ENCODE measurements around the gene USB1. TPM values are rescaled to one million over a fixed set of nuclear protein-coding genes. Genes with fewer than 3 reads are reported as not detected.

USB1 gene
- total RNA-seq, 1 donor from 2014 or later, result 39.9 TPM

- H3K4me1 ChIP-seq, result peaks cover 55% of the 10 kb centered on the region
- no peaks in the 10 kb centered on the region for H3K27me3 ChIP-seq (ENCODE audit: low read depth)
- intact Hi-C loops (cut with DNase I), result no loop called here
- no peaks in the 10 kb centered on the region for H3K9me3 ChIP-seq
- ATAC-seq (no peak), DNase-seq (no peak)
- no peak overlapping the region for H3K27ac ChIP-seq
- H3K36me3 ChIP-seq, result peaks cover 8% of the 10 kb centered on the region
- H3K4me3 ChIP-seq, result no peak overlapping the region
- no peak for TF ChIP-seq CTCF (IDR thresholded peaks at IDR 0.05)
Measured at GRCh38 chr16:58034128-58034685, 33.0 kb downstream of the USB1 start.

GRCh38 chr16:58034774-58035173 lies 33.6 kb downstream of the USB1 start:
- H3K27ac ChIP-seq, result no peak overlapping the region
- intact Hi-C loops (cut with DNase I), result no loop called here
- DNase-seq (no peak), ATAC-seq (no peak)
- H3K27me3 ChIP-seq (ENCODE audit: low read depth), result no peaks in the 10 kb centered on the region
- peaks cover 9% of the 10 kb centered on the region for H3K36me3 ChIP-seq
- no peak for TF ChIP-seq CTCF (IDR thresholded peaks at IDR 0.05)
- peaks cover 49% of the 10 kb centered on the region for H3K4me1 ChIP-seq
- H3K4me3 ChIP-seq, result no peak overlapping the region
- H3K9me3 ChIP-seq, result no peaks in the 10 kb centered on the region

- peaks cover 42% of the 10 kb centered on the region for H3K4me1 ChIP-seq
- ATAC-seq (no peak), DNase-seq (no peak)
- no peaks in the 10 kb centered on the region for H3K9me3 ChIP-seq
- intact Hi-C loops (cut with DNase I), result no loop called here
- H3K27ac ChIP-seq, result no peak overlapping the region
- H3K4me3 ChIP-seq, result no peak overlapping the region
- no peaks in the 10 kb centered on the region for H3K27me3 ChIP-seq (ENCODE audit: low read depth)
- no peak for TF ChIP-seq CTCF (IDR thresholded peaks at IDR 0.05)
- H3K36me3 ChIP-seq, result peaks cover 17% of the 10 kb centered on the region
Measured at GRCh38 chr16:58035356-58036170, 34.4 kb downstream of the USB1 start.

- Histone ChIP-seq H3K4me3 (no peak overlapping the region), H3K27me3 (ENCODE audit: low read depth) (no peaks in the 10 kb centered on the region), H3K9me3 (no peaks in the 10 kb centered on the region), H3K27ac (no peak overlapping the region), H3K4me1 (peaks cover 28% of the 10 kb centered on the region), H3K36me3 (peaks cover 31% of the 10 kb centered on the region)
- TF ChIP-seq CTCF (IDR thresholded peaks at IDR 0.05), result no peak
- DNase-seq (no peak), ATAC-seq (no peak)
- intact Hi-C loops (cut with DNase I), result no loop called here
Measured at GRCh38 chr16:58036943-58037342, 35.7 kb downstream of the USB1 start.

- intact Hi-C loops (cut with DNase I), result no loop called here
- Histone ChIP-seq H3K36me3 (peaks cover 37% of the 10 kb centered on the region), H3K9me3 (no peaks in the 10 kb centered on the region), H3K27ac (no peak overlapping the region), H3K4me1 (peaks cover 23% of the 10 kb centered on the region), H3K27me3 (ENCODE audit: low read depth) (no peaks in the 10 kb centered on the region), H3K4me3 (no peak overlapping the region)
- no peak for DNase-seq
- no peak for TF ChIP-seq CTCF (IDR thresholded peaks at IDR 0.05)
- ATAC-seq, result no peak
Measured at GRCh38 chr16:58037365-58038057, 36.3 kb downstream of the USB1 start.

Measured in lower lobe of right lung (tissue), 2 donors.